ENCODE measurements around the gene ASB9. TPM values are rescaled to one million over a fixed set of nuclear protein-coding genes. Genes with fewer than 3 reads are reported as not detected.
"Not testable (repeated sequence)": the region's sequence is repeated elsewhere in the genome, so short reads cannot be mapped to it uniquely, and the experiment has no call there.

Gene ASB9
- polyA plus RNA-seq, 1 donor from 2014 or later, result not detected

- TF ChIP-seq SMC3 (conservative IDR thresholded peaks at IDR 0.05; ENCODE audit: poor library complexity) (no peak), EP300 (conservative IDR thresholded peaks at IDR 0.05; ENCODE audit: poor library complexity, severe bottlenecking) (no peak), CTCF (IDR thresholded peaks at IDR 0.05; ENCODE audit: poor library complexity, severe bottlenecking) (no peak), RAD21 (conservative IDR thresholded peaks at IDR 0.05) (no peak), TAF1 (IDR thresholded peaks at IDR 0.05; ENCODE audit: low read depth) (no peak), EZH2 (IDR thresholded peaks at IDR 0.05; ENCODE audit: borderline replicate concordance, insufficient read depth, low read length, poor library complexity, severe bottlenecking) (no peak), MXI1 (conservative IDR thresholded peaks at IDR 0.05; ENCODE audit: poor library complexity, severe bottlenecking) (no peak), POLR2AphosphoS5 (IDR thresholded peaks at IDR 0.05) (no peak), REST (IDR thresholded peaks at IDR 0.05; ENCODE audit: borderline replicate concordance) (no peak)
- Histone ChIP-seq H2AFZ (ENCODE audit: low read depth, low read length) (no peak overlapping the region), H3K36me3 (ENCODE audit: insufficient read depth, low read length) (no peaks in the 10 kb centered on the region), H3K4me2 (ENCODE audit: low read length) (no peak overlapping the region), H3F3A (ENCODE audit: insufficient read depth, low read length, poor library complexity, severe bottlenecking) (no peaks in the 10 kb centered on the region), H3K9me3 (ENCODE audit: low read length) (no peaks in the 10 kb centered on the region), H4K20me1 (ENCODE audit: insufficient read depth) (no peaks in the 10 kb centered on the region), H3K4me3 (ENCODE audit: low read length) (no peak overlapping the region), H3K27me3 (ENCODE audit: insufficient read depth, low read depth, low read length) (no peaks in the 10 kb centered on the region), H3K79me2 (replicated peaks; ENCODE audit: insufficient read depth, low read length) (no peaks in the 10 kb centered on the region), H3K9ac (ENCODE audit: low read length) (no peak overlapping the region), H3K27ac (ENCODE audit: low read length) (no peak overlapping the region), H3K9me2 (ENCODE audit: insufficient read depth, low read length) (no peaks in the 10 kb centered on the region)
Observed at GRCh38 chrX:15274946-15275345, 5.1 kb upstream of the ASB9 start.

GRCh38 chrX:15273275-15273674 lies 3.4 kb upstream of the ASB9 start:
- not testable (repeated sequence) for H3K9ac ChIP-seq (ENCODE audit: low read length); H3K79me2 ChIP-seq (replicated peaks; ENCODE audit: insufficient read depth, low read length); H3K4me3 ChIP-seq (ENCODE audit: low read length); H3K4me2 ChIP-seq (ENCODE audit: low read length); H3F3A ChIP-seq (ENCODE audit: insufficient read depth, low read length, poor library complexity, severe bottlenecking); H2AFZ ChIP-seq (ENCODE audit: low read depth, low read length); H3K27me3 ChIP-seq (ENCODE audit: insufficient read depth, low read depth, low read length); H3K27ac ChIP-seq (ENCODE audit: low read length); H3K36me3 ChIP-seq (ENCODE audit: insufficient read depth, low read length); H4K20me1 ChIP-seq (ENCODE audit: insufficient read depth); H3K9me2 ChIP-seq (ENCODE audit: insufficient read depth, low read length); H3K9me3 ChIP-seq (ENCODE audit: low read length)

- H3K9ac ChIP-seq (ENCODE audit: low read length), result no peak overlapping the region
- no peaks in the 10 kb centered on the region for H3F3A ChIP-seq (ENCODE audit: insufficient read depth, low read length, poor library complexity, severe bottlenecking)
- no peak overlapping the region for H3K27ac ChIP-seq (ENCODE audit: low read length)
- no peaks in the 10 kb centered on the region for H4K20me1 ChIP-seq (ENCODE audit: insufficient read depth)
- TF ChIP-seq EZH2 (IDR thresholded peaks at IDR 0.05; ENCODE audit: borderline replicate concordance, insufficient read depth, low read length, poor library complexity, severe bottlenecking), result no peak
- TF ChIP-seq MXI1 (conservative IDR thresholded peaks at IDR 0.05; ENCODE audit: poor library complexity, severe bottlenecking), result no peak
- no peak for TF ChIP-seq SMC3 (conservative IDR thresholded peaks at IDR 0.05; ENCODE audit: poor library complexity)
- TF ChIP-seq RAD21 (conservative IDR thresholded peaks at IDR 0.05), result no peak
- TF ChIP-seq CTCF (IDR thresholded peaks at IDR 0.05; ENCODE audit: poor library complexity, severe bottlenecking), result no peak
- TF ChIP-seq REST (IDR thresholded peaks at IDR 0.05; ENCODE audit: borderline replicate concordance), result no peak
- TF ChIP-seq TAF1 (IDR thresholded peaks at IDR 0.05; ENCODE audit: low read depth), result no peak
- TF ChIP-seq EP300 (conservative IDR thresholded peaks at IDR 0.05; ENCODE audit: poor library complexity, severe bottlenecking), result no peak
- TF ChIP-seq POLR2AphosphoS5 (IDR thresholded peaks at IDR 0.05), result no peak
- no peaks in the 10 kb centered on the region for H3K9me2 ChIP-seq (ENCODE audit: insufficient read depth, low read length)
- no peak overlapping the region for H3K4me3 ChIP-seq (ENCODE audit: low read length)
- no peaks in the 10 kb centered on the region for H3K36me3 ChIP-seq (ENCODE audit: insufficient read depth, low read length)
- H2AFZ ChIP-seq (ENCODE audit: low read depth, low read length), result no peak overlapping the region
- no peak overlapping the region for H3K4me2 ChIP-seq (ENCODE audit: low read length)
- no peaks in the 10 kb centered on the region for H3K9me3 ChIP-seq (ENCODE audit: low read length)
- H3K27me3 ChIP-seq (ENCODE audit: insufficient read depth, low read depth, low read length), result no peaks in the 10 kb centered on the region
- H3K79me2 ChIP-seq (replicated peaks; ENCODE audit: insufficient read depth, low read length), result no peaks in the 10 kb centered on the region
Observed at GRCh38 chrX:15271757-15272156, 1.9 kb upstream of the ASB9 start.

Data from neural cell (in vitro differentiated cells).